ENCODE measurements around the gene TRAF2.

GRCh38 chr9:136969774-136970173, 83.5 kb downstream of the TRAF2 start:
- TF ChIP-seq CTCF (IDR thresholded peaks at IDR 0.05) (no peak), POLR2A (IDR thresholded peaks at IDR 0.05) (no peak)
